Tibial nerve (tissue), 4 donors: ENCODE measurements around the gene ZNF311. TPM values are rescaled to one million over a fixed set of nuclear protein-coding genes. Genes with fewer than 3 reads are reported as not detected.

Experiments used
- DNase-seq, 2 donors: peaks; one replicate each; pipeline ENCODE4 v3.0.0-alpha.2; 2019; ENCODE audit warnings: low spot score in 2 of 2
- H3K27ac ChIP-seq, 4 donors: fragments of 200-600 bp; sonication (generic) in 3 of 4; one replicate each; pipeline ENCODE4 v1.5.1; 2017 to 2019; ENCODE audit warnings: mild to moderate bottlenecking in 1 of 4
- H3K27me3 ChIP-seq, 2 donors: fragments of 200-600 bp; sonication (generic) in 1 of 2; one replicate each; pipeline versions ENCODE4 v1.5.1 to v1.6.0; 2017 to 2019
- H3K36me3 ChIP-seq, 3 donors: fragments of 200-600 bp; sonication (generic); one replicate each; pipeline ENCODE4 v1.5.1; 2018 to 2019
- H3K4me1 ChIP-seq, 4 donors: fragments of 200-600 bp; sonication (generic) in 3 of 4; one replicate each; pipeline ENCODE4 v1.5.1; 2017 to 2019
- H3K4me3 ChIP-seq, 4 donors: fragments of 200-600 bp; sonication (generic) in 3 of 4; one replicate each; pipeline ENCODE4 v1.5.1; 2017 to 2019; ENCODE audit warnings: mild to moderate bottlenecking in 1 of 4, moderate library complexity in 1 of 4
- H3K9me3 ChIP-seq, 4 donors: fragments of 200-600 bp; sonication (generic) in 3 of 4; one replicate each; pipeline ENCODE4 v1.5.1; 2017 to 2019
- CTCF ChIP-seq, 5 experiments: fragments of 200-600 bp in 3 of 5; fragments of 450-650 bp in 2 of 5; sonication (generic) in 3 of 5; IDR thresholded peaks; one replicate each; pipeline ENCODE4 v1.5.1; 2016 to 2019; ENCODE audit warnings: antibody characterized with exemption in 5 of 5, mild to moderate bottlenecking in 3 of 5, moderate library complexity in 2 of 5
- EP300 ChIP-seq, 2 donors: sonication (generic); formaldehyde crosslinking; IDR thresholded peaks; one replicate each; pipeline ENCODE4 v1.6.1; 2017; ENCODE audit warnings: antibody characterized with exemption in 2 of 2, mild to moderate bottlenecking in 1 of 2
- POLR2A ChIP-seq, 2 donors: fragments of 450-650 bp; IDR thresholded peaks; one replicate each; pipeline ENCODE4 v1.6.1; 2017; ENCODE audit warnings: antibody characterized with exemption in 2 of 2, mild to moderate bottlenecking in 2 of 2, moderate library complexity in 2 of 2
- WGBS, 2 donors: methylation state at CpG; one replicate each; pipeline ENCODE4 v1.1.5; 2018; 5-methylcytosine and 5-hydroxymethylcytosine counted together
- total RNA-seq, 4 donors: library from RNA; depleted of rRNA; stranded (reverse); fragments of >200 nt; gene quantifications; one replicate each; pipeline ENCODE4 v1.1.0, GENCODE V29; 2016

Gene ZNF311
- total RNA-seq = 1 to 10 TPM in 3 of 4 donors, under 1 TPM in 1; 0.84 to 3.7 (median 1.6) TPM

GRCh38 chr6:29005183-29005885 is at the start of gene ZNF311:
TSS of gene ZNF311 (minus strand) at chr6:29005315. CDS start at chr6:29003954, 1,361 bp downstream.
- peaks cover 0 to 4% (median 0%) of the 10 kb centered on the region in 4 donors for H3K4me1 ChIP-seq
- WGBS, 2 donors = 5 to 9% methylated on average over 29 of the region's 29 CpGs
- H3K9me3 ChIP-seq = no peaks in the 10 kb centered on the region
- H3K4me3 ChIP-seq = peak within 1 kb of the TSS; percentile 54 to 65 (median 61)
- TF ChIP-seq POLR2A (IDR thresholded peaks at IDR 0.05) (no peak), CTCF (IDR thresholded peaks at IDR 0.05) (peak in 1 of 5 experiments; percentile 10), EP300 (IDR thresholded peaks at IDR 0.05) (peak in 1 of 2 donors; percentile 71)
- H3K27ac ChIP-seq = peak within 1 kb of the TSS in 3 of 4 donors; percentile 11 to 82 (median 79)
- H3K36me3 ChIP-seq = peaks cover 0 to under 1% (median 0%) of the 10 kb centered on the region in 3 donors
- peak; percentile 34 to 60 for DNase-seq
- no peaks in the 10 kb centered on the region for H3K27me3 ChIP-seq

GRCh38 chr6:29051680-29052079 is 46.6 kb upstream of the ZNF311 start:
- TF ChIP-seq CTCF (IDR thresholded peaks at IDR 0.05) = no peak
- no peak for TF ChIP-seq EP300 (IDR thresholded peaks at IDR 0.05)
- TF ChIP-seq POLR2A (IDR thresholded peaks at IDR 0.05) = no peak

DNA sequence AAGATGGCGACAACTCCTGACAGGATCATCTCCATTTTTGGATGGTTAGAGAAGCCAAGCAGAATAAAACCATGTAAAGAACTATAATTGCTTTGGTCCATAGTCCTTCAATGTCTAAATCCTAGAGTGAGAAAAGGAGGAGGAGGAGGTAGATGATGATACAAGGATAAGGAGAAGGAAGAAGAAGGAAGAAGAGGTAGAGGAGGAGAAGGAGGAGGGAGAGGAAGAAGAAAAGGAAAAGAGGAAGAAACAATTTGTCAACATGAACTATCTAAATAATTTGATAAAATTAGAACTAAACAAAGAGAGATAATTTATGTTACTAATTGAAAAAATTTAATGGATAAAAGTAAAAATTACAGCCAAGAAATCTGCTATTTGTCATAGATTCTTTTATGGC is 40.0 kb upstream of the ZNF311 start, which contains the start of gene OR2W1:
Gene OR2W1, minus strand, starts transcription at position 101 of the 400 bp plus-strand sequence. Its CDS starts 0 bp downstream, at position 101.
- Histone ChIP-seq H3K27ac (no peak within 1 kb of the TSS), H3K27me3 (no peaks in the 10 kb centered on the region), H3K9me3 (no peaks in the 10 kb centered on the region), H3K36me3 (no peaks in the 10 kb centered on the region), H3K4me3 (no peak within 1 kb of the TSS), H3K4me1 (no peaks in the 10 kb centered on the region)
- WGBS, 2 donors = 75 to 83% methylated on average over 1 of the region's 1 CpG
- no peak for DNase-seq
- TF ChIP-seq POLR2A (IDR thresholded peaks at IDR 0.05) (no peak), EP300 (IDR thresholded peaks at IDR 0.05) (no peak), CTCF (IDR thresholded peaks at IDR 0.05) (no peak)

More at GRCh38 chr6:29051680-29052079, 46.6 kb upstream of the ZNF311 start:
- Histone ChIP-seq H3K9me3 (peaks cover 0 to 8% (median 0%) of the 10 kb centered on the region in 4 donors), H3K27ac (no peak overlapping the region), H3K27me3 (no peaks in the 10 kb centered on the region), H3K36me3 (no peaks in the 10 kb centered on the region), H3K4me1 (no peaks in the 10 kb centered on the region), H3K4me3 (no peak overlapping the region)
- DNase-seq = no peak
- 87% methylated on average over 3 of the region's 3 CpGs for WGBS, 2 donors

DNA sequence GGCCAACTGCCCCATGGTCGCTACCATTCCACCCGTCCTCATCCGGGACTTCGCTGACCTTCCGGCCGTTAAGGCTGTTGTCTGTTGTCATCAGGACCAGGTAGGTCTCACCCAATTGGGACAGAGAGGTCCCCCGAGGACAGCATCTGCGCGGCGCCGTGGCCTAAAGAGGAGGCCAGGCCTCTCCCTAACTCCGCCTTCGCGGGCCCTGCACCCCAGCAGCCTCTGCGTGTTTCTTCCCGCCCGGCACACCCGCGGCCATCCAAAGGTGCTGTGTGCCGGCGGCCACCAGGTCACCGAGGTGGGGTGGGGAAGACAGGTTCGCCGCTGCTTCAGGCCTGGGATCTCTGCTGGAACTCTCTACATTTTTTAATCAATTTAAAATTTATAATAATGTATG is 30.8 kb upstream of the ZNF311 start:
- no peak overlapping the region for H3K27ac ChIP-seq
- no peaks in the 10 kb centered on the region for H3K27me3 ChIP-seq
- no peak for TF ChIP-seq EP300 (IDR thresholded peaks at IDR 0.05)
- no peak for TF ChIP-seq POLR2A (IDR thresholded peaks at IDR 0.05)
- TF ChIP-seq CTCF (IDR thresholded peaks at IDR 0.05) = no peak
- H3K4me1 ChIP-seq = no peaks in the 10 kb centered on the region
- H3K9me3 ChIP-seq = no peaks in the 10 kb centered on the region
- WGBS, 2 donors = 92 to 94% methylated on average over 24 of the region's 24 CpGs
- H3K4me3 ChIP-seq = no peak overlapping the region
- H3K36me3 ChIP-seq = no peaks in the 10 kb centered on the region
- no peak for DNase-seq

DNA sequence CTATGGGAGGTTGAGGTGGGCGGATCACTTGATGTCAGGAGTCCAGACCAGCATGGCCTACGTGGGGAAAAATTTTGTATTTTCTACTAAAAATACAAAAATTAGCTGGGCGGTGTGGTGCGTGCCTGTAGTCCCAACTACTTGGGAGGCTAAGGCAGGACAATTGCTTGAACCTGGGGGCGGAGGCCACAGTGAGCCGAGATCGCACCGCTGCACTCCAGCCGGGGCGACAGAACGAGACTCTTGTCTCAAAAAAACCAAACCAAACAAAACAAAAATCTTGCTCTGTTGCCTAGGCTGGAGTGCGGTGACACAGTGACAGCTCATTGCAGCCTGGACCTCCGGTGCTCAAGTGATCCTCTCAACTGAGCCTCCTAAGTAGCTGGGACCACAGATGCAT is 23.7 kb upstream of the ZNF311 start:
- H3K9me3 ChIP-seq = no peaks in the 10 kb centered on the region
- no peaks in the 10 kb centered on the region for H3K4me1 ChIP-seq
- TF ChIP-seq CTCF (IDR thresholded peaks at IDR 0.05) = no peak
- no peak for TF ChIP-seq POLR2A (IDR thresholded peaks at IDR 0.05)
- TF ChIP-seq EP300 (IDR thresholded peaks at IDR 0.05) = no peak
- 88 to 89% methylated on average over 13 of the region's 13 CpGs for WGBS, 2 donors
- H3K27me3 ChIP-seq = peaks cover 0 to 16% of the 10 kb centered on the region in 2 donors
- no peak for DNase-seq
- H3K4me3 ChIP-seq = no peak overlapping the region
- no peak overlapping the region for H3K27ac ChIP-seq
- no peaks in the 10 kb centered on the region for H3K36me3 ChIP-seq
